ENCODE measurements around the gene SSH2. TPM values are rescaled to one million over a fixed set of nuclear protein-coding genes. Genes with fewer than 3 reads are reported as not detected.
"Not testable (repeated sequence)": the region's sequence is repeated elsewhere in the genome, so short reads cannot be mapped to it uniquely, and the experiment has no call there.

SSH2 gene
- total and polyA plus RNA-seq, 8 donors = 23.5 to 85.5 (median 24.1) TPM

- intact Hi-C loops (cut with DNase I) = no loop called here
- Histone ChIP-seq H3K4me3 (no peak overlapping the region), H3K4me1 (peaks cover 0 to 31% of the 10 kb centered on the region in 2 donors), H3K27me3 (no peaks in the 10 kb centered on the region), H3K27ac (no peak overlapping the region), H3K9me3 (no peaks in the 10 kb centered on the region), H3K36me3 (peaks cover 0 to 6% of the 10 kb centered on the region in 2 donors)
- no peak for ATAC-seq
- TF ChIP-seq CTCF (IDR thresholded peaks at IDR 0.05) = no peak
- no peak for DNase-seq
Measured at GRCh38 chr17:29787995-29788394, 142.0 kb downstream of the SSH2 start.

GRCh38 chr17:29782917-29783316, 147.1 kb downstream of the SSH2 start:
- DNase-seq = no peak
- intact Hi-C loops (cut with DNase I) = no loop called here
- Histone ChIP-seq H3K4me1 (peaks cover 0 to 22% of the 10 kb centered on the region in 2 donors), H3K27ac (no peak overlapping the region), H3K4me3 (no peak overlapping the region), H3K36me3 (no peaks in the 10 kb centered on the region), H3K9me3 (no peaks in the 10 kb centered on the region), H3K27me3 (no peaks in the 10 kb centered on the region)
- TF ChIP-seq CTCF (IDR thresholded peaks at IDR 0.05) = no peak
- no peak for ATAC-seq

GRCh38 chr17:29779812-29780190, 150.2 kb downstream of the SSH2 start:
- H3K27ac ChIP-seq; H3K36me3 ChIP-seq; ATAC-seq; DNase-seq; H3K4me3 ChIP-seq; intact Hi-C loops (cut with DNase I); H3K9me3 ChIP-seq; H3K27me3 ChIP-seq: not testable (repeated sequence)
- H3K4me1 ChIP-seq = peaks cover 0 to 21% of the 10 kb centered on the region in 2 donors

GRCh38 chr17:29778956-29779811, 150.8 kb downstream of the SSH2 start:
- TF ChIP-seq CTCF (IDR thresholded peaks at IDR 0.05) = peak; percentile 62 to 73
- peak in 3 of 4 donors; percentile 53 to 71 (median 55) for DNase-seq
- intact Hi-C loops (cut with DNase I) = no loop called here

GRCh38 chr17:29777663-29778062, 152.4 kb downstream of the SSH2 start:
- ATAC-seq = no peak
- H3K9me3 ChIP-seq = no peaks in the 10 kb centered on the region
- peaks cover 0 to 18% of the 10 kb centered on the region in 2 donors for H3K4me1 ChIP-seq
- DNase-seq = no peak
- intact Hi-C loops (cut with DNase I) = no loop called here
- H3K27me3 ChIP-seq = no peaks in the 10 kb centered on the region
- H3K36me3 ChIP-seq = no peaks in the 10 kb centered on the region
- TF ChIP-seq CTCF (IDR thresholded peaks at IDR 0.05) = no peak
- no peak overlapping the region for H3K4me3 ChIP-seq
- no peak overlapping the region for H3K27ac ChIP-seq

More at GRCh38 chr17:29778956-29779811, 150.8 kb downstream of the SSH2 start:
- H3K36me3 ChIP-seq = no peaks in the 10 kb centered on the region
- no peak overlapping the region for H3K27ac ChIP-seq
- peak; percentile 97 for ATAC-seq
- H3K27me3 ChIP-seq = no peaks in the 10 kb centered on the region
- H3K9me3 ChIP-seq = no peaks in the 10 kb centered on the region
- H3K4me3 ChIP-seq = no peak overlapping the region
- peaks cover 0 to 18% of the 10 kb centered on the region in 2 donors for H3K4me1 ChIP-seq
